ENCODE results near the gene COL1A1.

Gene COL1A1

DNA sequence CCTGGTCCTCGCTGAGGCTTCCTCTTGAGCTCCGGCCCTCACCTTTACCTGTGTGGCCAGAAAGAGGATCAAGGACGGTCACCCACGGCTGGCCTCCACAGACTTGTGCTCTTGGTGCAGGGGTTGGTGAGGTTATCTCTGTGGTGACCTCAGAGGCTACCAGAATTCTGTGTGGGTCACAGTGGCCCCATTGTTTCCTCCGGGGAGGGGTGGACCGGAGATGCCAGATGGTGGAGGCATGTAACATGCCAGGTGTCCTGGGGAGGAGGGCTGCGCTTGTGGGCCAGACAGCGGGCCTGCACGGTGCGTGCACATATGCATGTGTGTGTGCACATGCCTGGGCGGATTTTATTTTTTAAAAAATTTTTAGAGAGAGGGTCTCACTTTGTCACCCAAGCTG is 29.3 kb downstream of the COL1A1 start:
- DNase-seq (ENCODE audit: low read depth, low spot score), result no peak

- no peak for DNase-seq (ENCODE audit: low read depth, low spot score)
Observed at GRCh38 chr17:50171371-50172071, 29.9 kb downstream of the COL1A1 start.

DNA sequence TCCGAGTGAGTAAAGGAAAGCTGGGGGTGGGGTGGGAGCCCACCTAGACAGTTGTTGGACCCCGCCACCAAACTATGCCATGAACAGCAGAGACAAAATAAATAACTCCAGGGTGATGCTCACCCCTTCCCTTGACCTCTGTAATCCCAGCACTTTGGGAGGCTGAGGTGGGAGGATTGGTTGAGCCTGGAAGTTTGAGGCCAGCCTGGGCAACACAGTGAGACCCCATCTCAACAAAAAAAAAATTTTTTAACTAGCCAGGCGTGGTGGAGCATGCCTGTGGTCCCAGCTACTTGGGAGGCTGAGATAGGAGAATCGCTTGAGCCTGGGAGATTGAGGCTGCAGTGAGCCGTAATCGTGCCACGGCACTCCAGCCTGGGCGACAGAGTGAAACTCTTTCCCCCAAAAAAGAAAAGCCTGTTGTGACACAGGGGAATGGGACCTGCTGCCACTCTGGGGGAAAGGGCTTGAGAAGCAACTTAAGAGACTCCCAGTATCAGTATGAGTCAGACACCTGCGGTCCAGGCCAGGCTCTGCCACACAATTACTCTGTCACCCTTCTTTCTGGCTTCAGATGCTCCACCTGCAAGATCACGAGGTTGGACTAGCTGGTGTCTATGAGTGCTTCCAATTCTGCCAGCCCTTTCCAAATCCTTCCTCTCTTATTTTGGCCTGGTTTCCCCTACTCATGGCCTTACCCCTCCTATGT is 30.6 kb downstream of the COL1A1 start:
- DNase-seq (ENCODE audit: low read depth, low spot score), result no peak

DNA sequence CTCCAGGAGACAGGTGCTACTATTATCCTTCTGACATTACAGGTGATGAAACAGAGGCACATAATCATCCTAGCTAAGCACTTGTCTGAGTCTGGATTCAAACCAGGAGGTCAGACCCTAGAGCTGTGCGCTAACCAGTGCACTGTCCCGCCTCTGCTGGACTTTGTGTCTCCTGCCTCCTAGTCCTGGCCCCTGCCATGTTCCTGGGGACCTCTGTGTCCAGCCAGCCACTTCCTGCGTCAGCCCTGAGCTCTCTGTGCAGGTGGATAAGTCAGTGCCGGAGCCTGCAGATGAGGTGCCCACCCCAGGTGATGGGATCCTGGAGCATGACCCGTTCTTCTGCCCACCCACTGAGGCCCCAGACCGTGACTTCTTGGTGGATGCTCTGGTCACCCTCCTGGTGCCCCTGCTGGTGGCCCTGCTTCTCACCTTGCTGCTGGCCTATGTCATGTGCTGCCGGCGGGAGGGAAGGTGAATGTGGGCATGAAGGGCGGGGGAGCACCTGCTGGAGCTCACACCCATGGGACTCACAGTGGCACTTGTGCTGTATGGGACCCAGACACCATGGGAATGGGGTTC is 31.5 kb downstream of the COL1A1 start:
- DNase-seq (ENCODE audit: low read depth, low spot score), result no peak

DNA sequence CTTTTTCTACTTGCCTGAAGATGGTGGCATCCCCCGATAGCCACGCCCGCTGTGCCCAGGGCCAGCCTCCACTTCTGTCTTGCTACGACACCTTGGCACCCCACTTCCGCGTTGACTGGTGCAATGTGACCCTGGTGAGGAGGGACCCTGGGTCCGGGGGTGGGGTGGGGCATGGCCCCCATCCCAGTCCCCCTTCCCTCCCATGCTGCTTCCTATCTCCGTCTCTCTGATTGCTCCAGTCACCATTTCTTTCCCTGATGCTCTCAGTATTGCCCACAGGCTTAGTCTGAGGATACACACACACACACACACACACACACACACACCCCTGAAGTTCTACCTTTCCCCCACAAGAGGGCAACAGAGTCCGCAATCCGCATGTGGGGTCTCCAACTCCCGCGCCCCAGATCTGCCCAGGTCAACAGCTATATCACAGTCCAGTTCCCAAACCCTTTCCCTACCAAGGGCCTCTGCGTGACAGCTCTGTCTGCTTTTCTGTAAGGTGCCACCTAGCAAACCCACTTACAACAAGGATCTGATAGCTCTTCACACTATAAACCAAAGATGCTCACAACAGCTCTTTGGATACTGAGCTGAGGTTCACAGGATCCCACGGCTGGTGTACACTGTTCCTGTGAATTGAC is 32.2 kb downstream of the COL1A1 start:
- DNase-seq (ENCODE audit: low read depth, low spot score), result no peak

DNA sequence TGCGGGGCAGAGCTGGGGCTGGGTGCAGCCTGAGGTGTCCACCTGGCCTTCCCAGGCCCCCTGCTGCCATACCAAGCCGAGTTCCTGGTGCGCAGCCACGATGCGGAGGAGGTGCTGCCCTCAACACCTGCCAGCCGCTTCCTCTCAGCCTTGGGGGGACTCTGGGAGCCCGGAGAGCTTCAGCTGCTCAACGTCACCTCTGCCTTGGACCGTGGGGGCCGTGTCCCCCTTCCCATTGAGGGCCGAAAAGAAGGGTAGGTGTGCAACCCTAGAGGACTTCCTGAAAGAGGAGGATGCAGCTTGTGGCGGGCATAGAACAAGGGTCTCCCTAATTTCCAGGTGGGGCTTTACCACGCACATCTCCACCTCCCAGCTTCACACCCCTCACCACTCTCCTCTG is 33.1 kb downstream of the COL1A1 start:
- no peak for DNase-seq (ENCODE audit: low read depth, low spot score)

- DNase-seq (ENCODE audit: low read depth, low spot score), result no peak
Observed at GRCh38 chr17:50167371-50167770, 34.1 kb downstream of the COL1A1 start.

DNA sequence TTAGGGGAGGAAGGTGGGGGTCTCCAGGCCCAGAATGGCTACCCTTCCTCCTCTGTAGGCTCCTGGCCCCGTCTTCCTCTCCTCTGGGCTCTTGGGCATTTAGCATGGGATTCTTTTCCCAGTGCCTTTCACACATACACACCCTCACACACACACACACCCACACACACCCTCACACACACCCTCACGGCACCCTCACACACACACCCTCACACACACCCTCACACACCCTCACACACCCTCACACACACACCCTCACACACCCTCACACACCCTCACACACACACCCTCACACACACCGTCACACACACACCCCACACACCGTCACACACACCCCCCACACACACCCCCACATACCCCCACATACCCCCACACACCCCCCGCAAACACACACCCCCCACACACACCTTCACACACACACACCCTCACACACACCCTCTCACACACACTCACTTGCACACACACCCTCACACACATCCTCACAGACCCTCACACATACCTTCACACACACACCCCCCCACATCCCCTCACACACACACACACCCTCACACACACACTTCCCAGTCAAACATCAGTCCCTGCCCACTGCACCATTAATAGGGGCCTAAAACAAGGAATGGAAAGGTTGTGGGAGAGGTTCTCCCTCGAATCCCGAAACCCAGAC is 34.8 kb downstream of the COL1A1 start:
- no peak for DNase-seq (ENCODE audit: low read depth, low spot score)

- no peak for DNase-seq (ENCODE audit: low read depth, low spot score)
Observed at GRCh38 chr17:50165867-50166517, 35.4 kb downstream of the COL1A1 start, which contains the start of gene SGCA. SGCA (plus strand) TSS chr17:50166005; CDS start chr17:50166041, 36 bp downstream.

- DNase-seq (ENCODE audit: low read depth, low spot score), result no peak
Observed at GRCh38 chr17:50165466-50165865, 36.0 kb downstream of the COL1A1 start.

DNA sequence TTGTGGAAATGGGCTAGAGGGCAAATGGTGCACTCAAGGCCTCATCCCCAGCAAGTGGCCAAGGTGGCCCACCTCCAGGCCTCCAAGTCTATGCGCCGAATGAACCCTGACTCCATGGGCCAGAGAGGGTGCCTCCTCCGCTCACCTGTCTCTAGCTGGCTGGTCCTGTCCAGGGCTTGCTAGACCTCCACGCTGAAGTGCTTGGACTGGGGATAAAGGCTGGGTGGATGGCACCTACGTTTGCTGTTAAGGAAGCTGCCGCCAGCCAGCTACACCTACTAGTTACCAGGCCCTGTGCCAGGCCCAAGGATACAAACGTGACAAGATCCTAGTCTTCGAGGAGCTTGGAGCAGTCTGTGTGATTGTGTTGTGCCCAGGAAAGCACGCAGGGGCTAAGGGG is 36.4 kb downstream of the COL1A1 start:
- DNase-seq (ENCODE audit: low read depth, low spot score), result no peak

DNA sequence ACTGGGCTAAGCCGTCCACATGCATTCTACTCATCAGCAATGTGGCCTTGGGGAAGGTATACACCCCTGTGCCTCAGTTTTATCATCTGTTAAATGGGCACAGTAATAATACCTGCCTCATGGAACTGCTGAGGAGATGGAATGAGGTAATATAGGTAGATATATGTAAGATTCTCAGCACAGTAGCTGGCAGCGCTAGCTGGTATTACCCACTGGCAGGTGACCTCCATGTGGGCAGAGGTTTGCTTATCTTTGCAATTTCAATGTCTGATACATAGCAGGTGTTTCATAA is 36.8 kb downstream of the COL1A1 start:
- no peak for DNase-seq (ENCODE audit: low read depth, low spot score)

- DNase-seq (ENCODE audit: low read depth, low spot score), result no peak
Observed at GRCh38 chr17:50163843-50164696, 37.4 kb downstream of the COL1A1 start.

DNA sequence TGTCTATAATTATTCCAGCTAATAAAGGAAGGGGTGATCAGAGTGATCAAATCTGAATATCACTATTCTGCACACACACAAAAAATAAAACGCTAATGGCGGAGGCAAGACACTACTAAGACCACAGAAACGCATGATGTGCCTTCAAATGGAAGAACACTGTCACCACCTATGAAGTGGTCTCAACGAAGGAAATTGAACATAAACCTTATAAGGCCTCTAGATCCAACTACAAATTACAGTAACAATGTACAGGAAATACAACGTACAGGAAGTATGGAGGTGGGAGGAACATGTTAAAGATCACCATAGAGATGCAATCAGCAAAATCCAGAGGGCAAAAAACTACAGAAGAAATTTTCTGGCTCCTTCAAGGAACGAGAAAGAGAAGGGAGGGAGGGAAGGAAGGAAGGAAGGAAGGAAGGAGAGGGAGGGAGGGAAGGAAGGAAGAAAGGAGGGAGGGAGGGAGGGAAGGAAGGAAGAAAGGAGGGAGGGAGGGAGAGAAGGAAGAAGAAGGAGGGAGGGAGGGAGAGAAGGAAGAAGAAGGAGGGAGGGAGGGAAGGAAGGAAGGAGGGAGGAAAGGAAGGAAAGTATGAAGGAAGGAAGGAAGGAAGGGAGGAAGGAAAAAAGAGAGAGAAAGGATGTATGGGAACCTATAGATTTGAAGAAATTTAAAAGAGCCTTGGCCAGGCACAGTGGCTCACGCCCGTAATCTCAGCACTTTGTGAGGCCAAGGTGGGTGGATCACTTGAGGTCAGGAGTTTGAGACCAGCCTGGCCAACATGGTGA is 38.8 kb downstream of the COL1A1 start:
- no peak for DNase-seq (ENCODE audit: low read depth, low spot score)

- no peak for DNase-seq (ENCODE audit: low read depth, low spot score)
Observed at GRCh38 chr17:50161911-50162288, 39.5 kb downstream of the COL1A1 start.

- peak; percentile 93 for DNase-seq (ENCODE audit: low read depth, low spot score)
Observed at GRCh38 chr17:50161023-50161910, 40.2 kb downstream of the COL1A1 start.

- no peak for DNase-seq (ENCODE audit: low read depth, low spot score)
Observed at GRCh38 chr17:50157891-50158290, 43.5 kb downstream of the COL1A1 start.

- no peak for DNase-seq (ENCODE audit: low read depth, low spot score)
Observed at GRCh38 chr17:50155115-50155819, 46.2 kb downstream of the COL1A1 start.
